ENCODE measurements around the gene BTBD16.

GRCh38 chr10:122379537-122379936 lies 108.4 kb downstream of the BTBD16 start:
- TF ChIP-seq CTCF (IDR thresholded peaks at IDR 0.05), result no peak
- no peak for TF ChIP-seq EZH2 (IDR thresholded peaks at IDR 0.05; ENCODE audit: borderline replicate concordance, insufficient read depth, low read depth, low read length, poor library complexity, severe bottlenecking)

Data from B cell (primary cell).